RWPE2 (cell line): ENCODE data around the gene MISP.

Experiments used
- ATAC-seq: fragments of 200-7000 bp; cut with Tn5 transposase; 3 replicates; pipeline ENCODE4 v1.9.1; 2021; ENCODE audit warnings: low read depth
- DNase-seq: peaks from one replicate; pipeline ENCODE4 v3.0.0-alpha.2; 2020; ENCODE audit warnings: low spot score
- H3K27ac ChIP-seq: fragments of 450-650 bp; 2 replicates; pipeline ENCODE4 v1.5.1; 2017; ENCODE audit warnings: mild to moderate bottlenecking; ENCODE audit not compliant: poor library complexity, severe bottlenecking
- H3K27me3 ChIP-seq: fragments of 250-450 bp; sonication (Bioruptor Pico); 2 replicates; pipeline ENCODE4 v1.5.1; 2021; ENCODE audit warnings: mild to moderate bottlenecking, moderate library complexity; ENCODE audit not compliant: insufficient read depth, poor library complexity, severe bottlenecking
- H3K36me3 ChIP-seq: fragments of 250-450 bp; sonication (Bioruptor Pico); 2 replicates; pipeline ENCODE4 v1.5.1; 2020; ENCODE audit warnings: low read depth, mild to moderate bottlenecking, moderate library complexity
- H3K4me1 ChIP-seq: fragments of 250-450 bp; sonication (Bioruptor Pico); 2 replicates; pipeline ENCODE4 v1.5.1; 2021; ENCODE audit warnings: mild to moderate bottlenecking, moderate library complexity; ENCODE audit not compliant: insufficient read depth, poor library complexity, severe bottlenecking
- H3K4me3 ChIP-seq: fragments of 250-450 bp; sonication (Bioruptor Pico); 2 replicates; pipeline ENCODE4 v1.5.1; 2021; ENCODE audit warnings: mild to moderate bottlenecking, moderate library complexity; ENCODE audit not compliant: severe bottlenecking
- H3K9me3 ChIP-seq: fragments of 250-450 bp; sonication (Bioruptor Pico); 2 replicates; pipeline ENCODE4 v1.5.1; 2021; ENCODE audit warnings: mild to moderate bottlenecking, moderate library complexity; ENCODE audit not compliant: severe bottlenecking
- CTCF ChIP-seq: fragments of 450-650 bp; IDR thresholded peaks from one replicate; pipeline ENCODE4 v1.5.1; 2017; ENCODE audit warnings: mild to moderate bottlenecking, moderate library complexity; ENCODE audit not compliant: poor library complexity, severe bottlenecking

MISP gene

GRCh38 chr19:719636-720344, 31.1 kb upstream of the MISP start:
- H3K27me3 ChIP-seq, result no peaks in the 10 kb centered on the region
- no peaks in the 10 kb centered on the region for H3K36me3 ChIP-seq
- H3K4me3 ChIP-seq, result no peak overlapping the region
- ATAC-seq, result no peak
- no peak overlapping the region for H3K27ac ChIP-seq
- no peak for TF ChIP-seq CTCF
- no peaks in the 10 kb centered on the region for H3K9me3 ChIP-seq
- H3K4me1 ChIP-seq, result no peaks in the 10 kb centered on the region
- DNase-seq, result no peak

DNA sequence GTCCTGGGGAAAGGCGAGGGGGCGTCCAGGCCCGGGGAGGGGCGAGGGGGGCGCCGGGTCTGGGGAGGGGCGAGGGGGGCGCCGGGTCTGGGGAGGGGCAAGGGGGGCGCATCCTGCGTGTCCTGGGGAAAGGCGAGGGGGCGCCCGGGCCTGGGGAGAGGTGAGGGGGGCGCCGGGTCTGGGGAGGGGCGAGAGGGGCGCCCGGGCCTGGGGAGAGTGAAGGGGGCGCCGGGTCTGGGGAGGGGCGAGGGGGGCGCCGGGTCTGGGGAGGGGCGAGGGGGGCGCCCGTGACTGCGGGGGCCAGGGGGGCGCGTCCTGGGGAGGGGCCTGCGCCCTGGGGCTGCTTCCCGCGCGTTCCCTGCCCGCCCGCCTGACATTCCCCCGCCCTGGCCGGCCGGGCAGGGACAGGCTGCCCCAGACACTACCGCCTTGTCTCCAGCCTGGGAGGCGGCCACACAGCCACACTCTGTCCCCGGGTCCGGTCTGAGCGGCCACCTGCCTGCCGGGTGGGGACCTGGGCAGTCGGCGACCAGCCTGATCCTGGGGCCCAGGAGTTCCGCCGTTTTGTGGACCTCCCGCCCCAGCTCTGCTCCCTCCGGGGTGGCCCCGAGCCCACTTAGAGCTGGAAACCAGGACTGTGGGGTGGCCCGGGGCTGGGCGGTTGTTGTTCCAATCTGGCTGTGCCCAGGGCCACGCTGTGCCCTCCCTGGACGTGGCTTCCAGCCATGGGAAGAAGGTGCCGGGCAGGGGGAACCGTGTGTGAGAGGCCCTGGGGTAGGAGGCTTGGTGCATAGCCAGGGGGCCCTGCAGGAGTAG, 30.4 kb upstream of the MISP start:
- ATAC-seq, result no peak
- Histone ChIP-seq H3K4me3 (no peak overlapping the region), H3K27me3 (no peaks in the 10 kb centered on the region), H3K27ac (no peak overlapping the region), H3K4me1 (no peaks in the 10 kb centered on the region), H3K9me3 (no peaks in the 10 kb centered on the region), H3K36me3 (no peaks in the 10 kb centered on the region)
- TF ChIP-seq CTCF, result no peak
- no peak for DNase-seq

DNA sequence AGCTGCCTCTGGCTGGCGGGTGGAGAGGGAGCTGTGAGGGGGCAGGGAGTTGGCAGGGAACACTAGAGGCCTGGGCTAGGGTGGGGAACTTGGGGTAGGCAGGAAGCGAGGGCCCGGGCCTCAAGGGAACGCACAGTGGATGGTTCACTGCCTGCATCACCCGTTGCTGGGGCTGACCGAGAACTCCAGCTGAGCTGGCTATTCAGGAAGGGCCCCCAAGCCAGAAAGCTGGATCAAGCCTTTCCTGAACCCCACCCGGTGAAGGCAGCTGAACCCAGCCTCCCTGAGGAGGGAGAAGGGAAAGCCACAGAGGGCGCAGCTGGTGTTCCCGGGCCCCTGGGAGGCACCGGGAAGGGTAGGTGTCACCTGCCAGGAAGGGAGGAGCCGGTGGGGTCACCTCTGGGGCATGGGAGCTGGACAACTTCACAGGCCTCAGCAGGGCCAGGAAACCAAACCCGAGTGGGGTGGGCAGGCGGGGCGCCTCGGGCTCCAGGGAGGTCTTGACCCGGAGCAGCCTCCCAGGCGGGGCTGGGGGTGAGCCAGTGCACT, 28.3 kb upstream of the MISP start:
- Histone ChIP-seq H3K27ac (no peak overlapping the region), H3K4me1 (no peaks in the 10 kb centered on the region), H3K9me3 (no peaks in the 10 kb centered on the region), H3K27me3 (no peaks in the 10 kb centered on the region), H3K4me3 (no peak overlapping the region), H3K36me3 (no peaks in the 10 kb centered on the region)
- DNase-seq (no peak), ATAC-seq (no peak)
- TF ChIP-seq CTCF, result no peak

GRCh38 chr19:723247-723646, 27.7 kb upstream of the MISP start:
- DNase-seq (no peak), ATAC-seq (no peak)
- H3K4me3 ChIP-seq, result no peak overlapping the region
- no peaks in the 10 kb centered on the region for H3K4me1 ChIP-seq
- H3K9me3 ChIP-seq, result no peaks in the 10 kb centered on the region
- TF ChIP-seq CTCF, result no peak
- H3K27ac ChIP-seq, result no peak overlapping the region
- no peaks in the 10 kb centered on the region for H3K36me3 ChIP-seq
- no peaks in the 10 kb centered on the region for H3K27me3 ChIP-seq
